Measurements from ENCODE around the gene CFAP221.

DNA sequence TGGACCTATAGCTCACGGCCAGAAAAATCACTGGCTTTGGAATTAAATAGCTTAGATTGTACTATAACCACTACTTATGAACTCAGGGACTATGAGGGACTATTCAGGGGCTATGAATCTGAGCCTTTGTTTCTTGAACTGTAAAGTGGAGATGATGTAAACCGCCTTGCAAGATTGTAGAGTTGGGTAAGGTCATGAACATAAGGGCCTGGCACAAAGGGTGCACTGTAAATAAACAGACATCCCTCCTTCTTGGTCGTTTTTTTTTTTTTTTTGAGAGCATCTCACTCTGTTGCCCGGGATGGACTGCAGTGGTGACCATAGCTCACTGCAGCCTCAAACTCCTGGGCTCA, 137.6 kb downstream of the CFAP221 start:
- no peak for TF ChIP-seq POLR2A (IDR thresholded peaks at IDR 0.05)
- TF ChIP-seq EP300 (IDR thresholded peaks at IDR 0.05) = no peak
- no peak for TF ChIP-seq CTCF (IDR thresholded peaks at IDR 0.05)

Measured in gastroesophageal sphincter (tissue), 3 donors.